Esophagus muscularis mucosa (tissue), 4 donors: Measurements from ENCODE around the gene PHF21A. TPM values are rescaled to one million over a fixed set of nuclear protein-coding genes. Genes with fewer than 3 reads are reported as not detected.
A peak's percentile ranks its signal among the peaks of the same experiment; 100 is the strongest.
"Not testable (repeated sequence)": the region's sequence is repeated elsewhere in the genome, so short reads cannot be mapped to it uniquely, and the experiment has no call there.

Source experiments
- DNase-seq: peaks from one replicate; pipeline ENCODE4 v3.0.0-alpha.2; 2017; ENCODE audit errors: extremely low spot score
- H3K27ac ChIP-seq, 4 donors: fragments of 200-600 bp; sonication (generic); replicated peaks in 1 of 4; 1 replicate in 3 of 4; 2 replicates in 1 of 4; pipeline ENCODE4 v1.5.1; 2016 to 2019; ENCODE audit warnings: mild to moderate bottlenecking in 1 of 4
- H3K27me3 ChIP-seq, 4 donors: fragments of 200-600 bp; sonication (generic); one replicate each; pipeline versions ENCODE4 v1.5.1 to v1.6.0; 2016 to 2019
- H3K36me3 ChIP-seq, 4 donors: fragments of 200-600 bp; sonication (generic); one replicate each; pipeline ENCODE4 v1.5.1; 2016 to 2019
- H3K4me1 ChIP-seq, 4 donors: fragments of 200-600 bp; sonication (generic); one replicate each; pipeline ENCODE4 v1.5.1; 2016 to 2019
- H3K4me3 ChIP-seq, 4 donors: fragments of 200-600 bp; sonication (generic); 1 replicate in 2 of 4; 2 replicates in 2 of 4; pipeline ENCODE4 v1.5.1; 2016 to 2019; ENCODE audit warnings: mild to moderate bottlenecking in 4 of 4, moderate library complexity in 1 of 4
- H3K9me3 ChIP-seq, 4 donors: fragments of 200-600 bp; sonication (generic); 1 replicate in 3 of 4; 2 replicates in 1 of 4; pipeline ENCODE4 v1.5.1; 2016 to 2019
- CTCF ChIP-seq, 3 experiments: fragments of 200-600 bp in 2 of 3; fragments of 450-650 bp in 1 of 3; sonication (generic) in 2 of 3; IDR thresholded peaks; one replicate each; pipeline ENCODE4 v1.5.1; 2017 to 2019; ENCODE audit warnings: antibody characterized with exemption in 3 of 3, mild to moderate bottlenecking in 2 of 3, moderate library complexity in 1 of 3
- EP300 ChIP-seq: sonication (generic); formaldehyde crosslinking; IDR thresholded peaks from one replicate; pipeline ENCODE4 v1.6.1; 2017; ENCODE audit warnings: antibody characterized with exemption
- POLR2A ChIP-seq: fragments of 450-650 bp; IDR thresholded peaks from one replicate; pipeline ENCODE4 v1.6.1; 2017; ENCODE audit warnings: antibody characterized with exemption, moderate library complexity, mild to moderate bottlenecking, low read depth
- POLR2AphosphoS5 ChIP-seq, 2 donors: sonication (generic); formaldehyde crosslinking; IDR thresholded peaks; one replicate each; pipeline ENCODE4 v1.6.1; 2017; ENCODE audit warnings: antibody characterized with exemption in 2 of 2
- WGBS: methylation state at CpG from one replicate; pipeline ENCODE4 v1.1.5; 2018; 5-methylcytosine and 5-hydroxymethylcytosine counted together
- intact Hi-C: fragments of 100-400 bp; cut with DNase I; formaldehyde crosslinking; loops from one replicate; pipeline ENCODE4 v1.15.1; 2023
- total RNA-seq, 4 donors: library from RNA; depleted of rRNA; stranded (reverse); fragments of >200 nt; gene quantifications; one replicate each; pipeline versions ENCODE4 v1.1.0 to v1.2.1, GENCODE V29; 2016

The PHF21A gene
- total RNA-seq, 4 donors from 2014 or later = 31.8 to 47.8 (median 36.1) TPM

GRCh38 chr11:46015941-46016340, 105.3 kb downstream of the PHF21A start:
- no peak for DNase-seq
- Histone ChIP-seq H3K36me3 (no peaks in the 10 kb centered on the region), H3K4me1 (peaks cover 0 to 11% (median 9%) of the 10 kb centered on the region in 4 donors), H3K9me3 (no peaks in the 10 kb centered on the region), H3K27me3 (no peaks in the 10 kb centered on the region), H3K27ac (no peak overlapping the region), H3K4me3 (no peak overlapping the region)
- TF ChIP-seq POLR2A (no peak), POLR2AphosphoS5 (IDR thresholded peaks at IDR 0.05) (no peak), CTCF (IDR thresholded peaks at IDR 0.05) (no peak)
- intact Hi-C loops = no loop called here
- WGBS = 96% methylated on average over 1 of the region's 1 CpG

DNA sequence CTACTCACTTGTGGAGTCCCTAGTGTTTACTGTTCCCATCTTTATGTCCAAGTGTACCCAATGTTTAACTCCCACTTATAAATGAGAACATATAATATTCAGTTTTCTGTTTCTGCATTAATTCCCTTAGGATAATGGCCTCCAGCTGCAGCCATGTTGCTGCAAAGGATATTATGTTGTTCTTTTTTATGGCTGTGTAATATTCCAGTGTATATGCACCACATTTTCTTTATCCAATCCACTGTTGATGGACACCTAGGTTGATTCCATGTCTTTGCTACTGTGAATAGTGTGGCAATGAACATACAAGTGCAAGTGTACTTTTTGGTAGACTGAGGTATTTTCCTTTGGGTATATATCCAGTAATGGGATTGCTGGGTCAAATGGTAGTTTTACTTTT, 107.1 kb downstream of the PHF21A start:
- H3K9me3 ChIP-seq, intact Hi-C loops, H3K27me3 ChIP-seq, H3K27ac ChIP-seq, DNase-seq, H3K4me3 ChIP-seq, H3K36me3 ChIP-seq: not testable (repeated sequence)
- peaks cover 0 to 28% (median 26%) of the 10 kb centered on the region in 4 donors for H3K4me1 ChIP-seq

DNA sequence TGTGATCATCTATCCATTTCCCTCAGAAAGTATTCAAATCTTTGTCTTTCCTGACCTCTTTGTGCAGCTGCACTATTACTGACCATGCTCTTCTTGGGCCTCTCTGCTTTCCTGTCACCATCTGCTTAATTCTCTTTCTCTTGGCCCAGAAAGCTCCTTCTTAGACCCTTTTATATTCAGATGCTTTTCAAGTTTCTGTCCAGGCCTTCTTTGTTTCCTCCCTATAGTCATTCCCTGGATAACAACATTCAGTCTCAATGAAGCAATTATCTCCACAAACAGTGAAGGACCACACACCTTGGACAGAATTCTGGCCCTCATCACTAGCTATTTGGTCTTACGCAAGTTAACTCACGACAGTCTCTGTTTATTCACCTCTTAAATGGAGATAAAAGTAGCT, 109.1 kb downstream of the PHF21A start:
- Histone ChIP-seq H3K36me3 (no peaks in the 10 kb centered on the region), H3K4me3 (no peak overlapping the region), H3K4me1 (peaks cover 0 to 31% (median 29%) of the 10 kb centered on the region in 4 donors), H3K9me3 (no peaks in the 10 kb centered on the region), H3K27ac (no peak overlapping the region), H3K27me3 (no peaks in the 10 kb centered on the region)
- TF ChIP-seq EP300 (no peak), POLR2AphosphoS5 (IDR thresholded peaks at IDR 0.05) (no peak), POLR2A (no peak), CTCF (IDR thresholded peaks at IDR 0.05) (no peak)
- intact Hi-C loops = no loop called here
- DNase-seq = no peak
- 79% methylated on average over 2 of the region's 2 CpGs for WGBS

DNA sequence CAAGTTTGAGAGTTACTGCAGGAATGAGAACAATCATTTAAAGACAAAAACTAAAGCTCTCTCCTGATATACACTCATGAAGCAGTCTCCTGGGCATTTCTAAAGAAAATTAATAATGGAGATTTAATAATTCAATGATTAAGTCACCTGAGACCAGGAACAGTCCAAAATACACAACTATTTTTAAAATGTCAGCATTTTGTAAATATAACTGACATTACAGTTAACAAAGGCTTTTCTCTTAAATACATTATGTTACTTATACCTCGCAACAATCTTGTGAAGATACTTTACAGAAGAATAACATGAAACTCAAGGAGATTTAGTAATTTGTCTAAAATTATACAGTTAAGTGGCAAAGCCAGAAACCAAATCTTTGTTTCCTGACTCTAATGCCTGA, 111.2 kb downstream of the PHF21A start:
- H3K27ac ChIP-seq = peak overlapping the region in 1 of 4 donors; percentile 7
- TF ChIP-seq CTCF (IDR thresholded peaks at IDR 0.05) = no peak
- TF ChIP-seq POLR2A = no peak
- no peak for TF ChIP-seq POLR2AphosphoS5 (IDR thresholded peaks at IDR 0.05)
- no peaks in the 10 kb centered on the region for H3K36me3 ChIP-seq
- WGBS = 54% methylated on average over 1 of the region's 1 CpG
- H3K27me3 ChIP-seq = no peaks in the 10 kb centered on the region
- H3K9me3 ChIP-seq = no peaks in the 10 kb centered on the region
- H3K4me3 ChIP-seq = no peak overlapping the region
- no peak for DNase-seq
- intact Hi-C loops = no loop called here
- H3K4me1 ChIP-seq = peaks cover 0 to 35% (median 29%) of the 10 kb centered on the region in 4 donors

DNA sequence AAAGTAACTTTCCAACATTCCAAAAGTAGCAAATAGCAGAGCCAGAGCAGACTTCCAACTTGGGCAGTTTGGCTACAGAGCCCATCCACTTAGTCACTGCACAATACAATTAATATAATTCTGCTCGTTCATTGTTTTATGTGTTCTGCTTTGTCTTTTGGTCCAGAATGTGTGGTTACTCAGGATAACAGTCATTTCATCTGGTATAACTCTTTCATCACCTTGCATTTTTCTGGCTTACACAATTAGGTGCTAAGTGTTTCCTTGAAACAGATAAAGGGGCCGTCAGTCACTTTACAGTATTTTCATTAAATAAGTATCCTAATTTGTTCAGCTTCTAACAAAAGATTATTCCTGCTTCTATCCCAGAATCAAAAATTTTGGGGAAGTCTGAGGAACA, 111.6 kb downstream of the PHF21A start:
- Histone ChIP-seq H3K9me3 (no peaks in the 10 kb centered on the region), H3K4me1 (peaks cover 0 to 35% (median 29%) of the 10 kb centered on the region in 4 donors), H3K27ac (no peak overlapping the region), H3K4me3 (no peak overlapping the region), H3K27me3 (no peaks in the 10 kb centered on the region), H3K36me3 (no peaks in the 10 kb centered on the region)
- WGBS = 43% methylated on average over 2 of the region's 2 CpGs
- no peak for DNase-seq
- intact Hi-C loops = loop anchor here (10.0 kb wide), 1 partner anchor 105 kb away; no protein-coding TSS in a partner anchor
- TF ChIP-seq EP300 (no peak), CTCF (IDR thresholded peaks at IDR 0.05) (no peak), POLR2AphosphoS5 (IDR thresholded peaks at IDR 0.05) (no peak), POLR2A (no peak)
